HG03135 (cell line): Measurements from ENCODE around the gene IRX2.

Experiments
- ATAC-seq: cut with Tn5 transposase; IDR thresholded peaks from one replicate; pipeline ENCODE4 v1.9.1; 2021; ENCODE audit warnings: mild to moderate bottlenecking, moderate library complexity; ENCODE audit not compliant: unreplicated experiment

The IRX2 gene

GRCh38 chr5:2751592-2752021, at the start of gene IRX2:
TSS of gene IRX2 (minus strand) at chr5:2751677. CDS start at chr5:2751413, 264 bp downstream.
- ATAC-seq: no peak

- no peak for ATAC-seq
Measured at GRCh38 chr5:2800035-2800434, 48.6 kb upstream of the IRX2 start.

- ATAC-seq: no peak
Measured at GRCh38 chr5:2797981-2798380, 46.5 kb upstream of the IRX2 start.

- no peak for ATAC-seq
Measured at GRCh38 chr5:2797160-2797559, 45.7 kb upstream of the IRX2 start.

- no peak for ATAC-seq
Measured at GRCh38 chr5:2783223-2783622, 31.7 kb upstream of the IRX2 start.

- no peak for ATAC-seq
Measured at GRCh38 chr5:2782658-2783057, 31.2 kb upstream of the IRX2 start.

- ATAC-seq: no peak
Measured at GRCh38 chr5:2780421-2781171, 29.1 kb upstream of the IRX2 start.

- no peak for ATAC-seq
Measured at GRCh38 chr5:2779459-2779858, 28.0 kb upstream of the IRX2 start.

GRCh38 chr5:2776337-2777302, 25.1 kb upstream of the IRX2 start:
- ATAC-seq: no peak

GRCh38 chr5:2773327-2773726, 21.9 kb upstream of the IRX2 start:
- no peak for ATAC-seq

GRCh38 chr5:2767089-2767488, 15.6 kb upstream of the IRX2 start:
- ATAC-seq: no peak

GRCh38 chr5:2764581-2764980, 13.1 kb upstream of the IRX2 start:
- no peak for ATAC-seq

GRCh38 chr5:2763533-2763794, 12.0 kb upstream of the IRX2 start:
- no peak for ATAC-seq

GRCh38 chr5:2762744-2763532, 11.5 kb upstream of the IRX2 start:
- ATAC-seq: no peak

- ATAC-seq: no peak
Measured at GRCh38 chr5:2761921-2762488, 10.5 kb upstream of the IRX2 start.

GRCh38 chr5:2759696-2760461, 8.4 kb upstream of the IRX2 start:
- ATAC-seq: no peak

GRCh38 chr5:2759091-2759490, 7.6 kb upstream of the IRX2 start:
- no peak for ATAC-seq

- no peak for ATAC-seq
Measured at GRCh38 chr5:2758632-2759031, 7.2 kb upstream of the IRX2 start.

GRCh38 chr5:2757563-2758351, 6.3 kb upstream of the IRX2 start:
- ATAC-seq: no peak
